NCI-H1105 treated with DMSO at 0.1 percent for 48 hours (cell line): ENCODE measurements around the gene FHIP1B.
"Not testable (repeated sequence)": the region's sequence is repeated elsewhere in the genome, so short reads cannot be mapped to it uniquely, and the experiment has no call there.

Source experiments
- DNase-seq: peaks from one replicate; lab custom pipeline; 2025; lab: John Stamatoyannopoulos, UW

Gene FHIP1B

DNA sequence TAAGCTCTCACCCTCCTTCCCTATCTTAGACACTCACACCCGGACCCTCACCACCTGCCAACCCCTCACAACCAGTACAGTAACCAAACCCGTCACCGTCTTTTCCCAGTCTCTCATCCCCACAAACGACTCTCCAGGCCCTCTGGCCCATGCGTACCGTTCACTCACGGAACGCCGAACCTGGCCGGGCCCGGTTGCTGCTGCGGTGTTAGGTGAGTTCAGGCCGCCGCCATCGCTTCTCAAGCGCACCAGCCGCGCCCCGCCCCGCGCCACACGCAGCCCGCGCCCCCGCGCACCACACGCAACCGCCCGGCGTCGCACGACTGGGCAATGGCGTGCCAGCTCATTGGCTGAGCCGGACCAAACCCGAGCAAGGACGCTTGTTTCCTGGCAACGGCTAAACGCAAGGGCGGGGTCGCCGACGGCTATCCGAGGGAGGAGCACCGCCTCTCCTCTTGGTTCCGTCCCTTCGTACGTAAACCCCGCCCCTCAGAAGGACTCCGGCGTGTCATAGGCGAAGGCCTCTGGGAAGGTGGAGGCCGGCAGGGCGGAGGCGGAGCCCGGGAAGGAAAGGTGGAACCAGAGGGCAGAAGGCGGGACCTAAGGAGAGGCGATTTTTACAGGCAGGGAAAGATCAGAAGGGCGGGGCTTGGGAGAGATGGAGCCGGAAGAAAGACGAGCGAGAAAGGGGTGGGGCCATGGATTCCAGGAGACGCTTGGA is at the start of gene FHIP1B:
FHIP1B (minus strand) TSS at position 250 of the 721 bp plus-strand sequence. CDS start 10,120 bp downstream, outside the sequence.
- DNase-seq: peak; percentile 100

DNA sequence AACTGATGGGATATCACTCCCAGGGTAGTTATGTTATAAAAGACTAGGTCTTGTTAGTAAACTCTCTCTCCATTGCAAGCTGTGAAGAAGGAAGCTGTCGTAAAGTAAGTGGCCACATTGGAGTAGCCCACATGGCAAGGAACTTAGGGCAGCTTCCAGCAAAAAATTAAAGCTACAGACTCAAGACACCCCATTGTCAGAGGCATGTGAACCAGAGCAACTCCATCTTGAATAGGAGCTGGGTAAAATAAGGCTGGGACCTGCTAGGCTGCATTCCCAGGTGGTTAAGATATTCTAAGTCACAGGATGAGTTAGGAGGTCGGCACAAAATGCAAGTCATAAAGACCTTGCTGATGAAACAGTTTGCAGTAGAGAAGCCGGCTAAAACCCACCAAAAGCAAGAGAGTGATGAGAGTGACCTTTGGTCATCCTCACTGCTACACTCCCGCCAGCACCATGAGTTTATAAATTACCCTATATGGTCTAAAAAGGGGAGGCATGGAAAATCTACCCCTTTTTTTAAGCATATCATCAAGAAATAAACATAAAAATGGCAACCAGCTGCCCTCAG is 49.1 kb upstream of the FHIP1B start:
- no peak for DNase-seq

DNA sequence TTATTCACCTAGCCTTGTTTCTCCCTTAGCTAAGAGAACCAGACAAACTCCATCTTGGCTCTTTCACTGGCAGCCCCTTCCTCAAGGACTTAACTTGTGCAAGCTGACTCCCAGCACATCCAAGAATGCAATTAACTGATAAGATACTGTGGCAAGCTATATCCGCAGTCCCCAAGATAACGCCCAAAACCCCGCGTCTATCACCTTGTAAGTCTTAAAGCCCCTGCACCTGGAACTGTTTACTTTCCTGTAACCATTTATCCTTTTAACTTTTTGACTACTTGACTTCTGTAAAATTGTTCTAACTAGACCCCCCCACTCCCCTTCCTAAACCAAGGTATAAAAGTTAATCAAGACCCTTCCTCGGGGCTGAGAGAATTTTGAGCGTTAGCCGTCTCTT is 46.4 kb upstream of the FHIP1B start:
- DNase-seq: not testable (repeated sequence)

DNA sequence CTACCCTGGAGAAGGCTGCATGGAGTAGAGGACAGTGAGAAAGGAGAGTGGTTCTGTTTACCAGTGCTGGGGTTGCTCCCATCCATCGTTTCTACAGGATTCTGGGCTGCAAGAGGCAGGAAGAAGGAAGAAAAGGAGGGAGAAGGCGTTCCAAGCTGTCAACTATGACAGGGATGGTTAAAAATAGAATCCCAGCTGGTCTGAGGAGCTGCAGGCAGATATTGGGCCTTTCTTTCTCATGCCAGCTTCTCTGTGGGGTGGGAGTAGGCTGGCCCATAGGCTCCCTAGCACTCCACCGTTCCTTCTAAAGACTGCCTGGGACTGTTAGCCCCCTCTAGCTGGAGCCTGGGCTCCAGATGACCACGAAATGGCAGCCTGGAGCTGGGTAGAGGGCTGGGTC is 38.8 kb upstream of the FHIP1B start:
- DNase-seq: no peak

DNA sequence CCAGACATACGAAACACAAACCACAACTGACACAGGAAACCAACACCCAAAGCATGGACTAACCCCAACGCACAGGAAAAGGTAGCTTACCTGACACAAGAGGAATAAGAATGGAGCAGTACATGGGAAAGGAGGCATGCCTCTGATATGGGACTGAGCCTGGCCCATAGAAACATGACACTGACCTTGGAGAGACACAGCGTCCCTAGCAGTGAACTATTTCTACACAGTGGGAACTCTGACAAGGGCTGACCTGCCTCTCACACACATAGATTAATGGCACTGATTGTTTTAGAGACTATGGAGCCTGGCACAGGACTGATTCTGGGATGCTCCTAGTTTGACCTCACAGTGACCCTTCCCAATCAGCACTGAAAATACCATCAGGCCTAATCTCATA is 37.2 kb upstream of the FHIP1B start:
- DNase-seq: no peak

DNA sequence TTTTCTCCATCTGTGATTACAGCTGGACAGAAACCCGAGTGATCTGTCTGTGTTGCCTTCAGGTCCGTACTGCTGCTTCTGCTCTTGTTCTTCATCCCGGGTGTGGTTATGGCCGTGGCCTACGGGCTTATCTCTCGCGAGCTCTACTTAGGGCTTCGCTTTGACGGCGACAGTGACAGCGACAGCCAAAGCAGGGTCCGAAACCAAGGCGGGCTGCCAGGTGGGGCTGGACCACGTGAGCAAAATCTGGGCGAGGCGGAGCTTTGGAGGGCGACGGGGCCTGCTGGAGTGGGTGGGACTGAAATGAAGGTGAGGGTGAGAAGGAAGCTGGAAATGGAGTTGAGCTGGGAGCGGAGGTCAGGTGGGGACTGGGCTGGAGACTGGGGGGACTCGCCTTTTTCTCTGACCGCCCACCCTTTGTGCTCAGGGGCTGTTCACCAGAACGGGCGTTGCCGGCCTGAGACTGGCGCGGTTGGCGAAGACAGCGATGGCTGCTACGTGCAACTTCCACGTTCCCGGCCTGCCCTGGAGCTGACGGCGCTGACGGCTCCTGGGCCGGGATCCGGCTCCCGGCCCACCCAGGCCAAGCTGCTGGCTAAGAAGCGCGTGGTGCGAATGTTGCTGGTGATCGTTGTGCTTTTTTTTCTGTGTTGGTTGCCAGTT is 36.3 kb upstream of the FHIP1B start:
- no peak for DNase-seq

DNA sequence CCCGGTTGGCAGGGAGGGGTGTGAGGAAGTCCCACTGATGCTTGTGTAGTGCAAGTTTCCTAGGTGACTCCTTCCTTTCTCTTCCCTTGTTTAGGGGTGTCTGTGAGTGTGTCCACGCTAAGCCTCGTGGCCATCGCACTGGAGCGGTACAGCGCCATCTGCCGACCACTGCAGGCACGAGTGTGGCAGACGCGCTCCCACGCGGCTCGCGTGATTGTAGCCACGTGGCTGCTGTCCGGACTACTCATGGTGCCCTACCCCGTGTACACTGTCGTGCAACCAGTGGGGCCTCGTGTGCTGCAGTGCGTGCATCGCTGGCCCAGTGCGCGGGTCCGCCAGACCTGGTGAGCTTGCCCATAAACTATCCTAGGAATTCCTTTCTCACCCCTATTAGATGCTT is 35.6 kb upstream of the FHIP1B start:
- DNase-seq: no peak

DNA sequence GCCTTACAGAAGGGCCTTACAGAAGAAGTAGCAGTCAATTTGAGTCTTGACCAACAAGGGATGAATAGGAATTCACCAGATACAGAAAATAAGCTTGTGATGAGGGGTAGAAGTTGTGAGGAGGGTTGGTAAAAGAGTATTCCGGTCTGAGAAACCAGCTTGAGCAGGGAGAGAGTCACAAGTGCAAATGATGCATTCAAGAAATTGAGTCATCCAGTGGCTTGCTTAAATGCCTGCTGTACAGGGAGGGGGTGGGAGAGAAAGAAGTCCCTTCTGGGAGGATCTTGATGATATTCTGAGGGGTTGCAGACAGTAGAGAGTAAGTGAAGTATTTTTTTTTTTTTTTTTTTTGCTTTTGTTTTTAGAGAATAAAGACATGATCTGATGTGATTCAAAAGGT is 34.4 kb upstream of the FHIP1B start:
- DNase-seq: no peak

DNA sequence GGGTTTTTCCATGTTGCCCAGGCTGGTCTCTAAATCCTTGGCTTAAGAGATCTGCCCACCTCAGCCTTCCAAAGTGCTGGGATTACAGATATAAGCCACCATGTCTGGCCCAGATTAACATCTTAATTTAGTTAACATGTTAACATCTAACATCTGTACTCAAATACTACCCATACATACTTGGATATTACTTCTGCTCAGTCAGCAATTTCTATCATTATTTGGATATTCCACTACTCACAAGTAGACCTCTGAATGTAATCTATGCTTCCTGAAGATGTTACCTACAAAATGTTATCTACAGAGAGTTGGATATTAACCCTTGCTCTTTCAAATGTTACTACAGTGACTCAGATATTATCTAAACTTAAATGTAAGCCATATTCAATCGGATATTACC is 29.2 kb upstream of the FHIP1B start:
- no peak for DNase-seq

DNA sequence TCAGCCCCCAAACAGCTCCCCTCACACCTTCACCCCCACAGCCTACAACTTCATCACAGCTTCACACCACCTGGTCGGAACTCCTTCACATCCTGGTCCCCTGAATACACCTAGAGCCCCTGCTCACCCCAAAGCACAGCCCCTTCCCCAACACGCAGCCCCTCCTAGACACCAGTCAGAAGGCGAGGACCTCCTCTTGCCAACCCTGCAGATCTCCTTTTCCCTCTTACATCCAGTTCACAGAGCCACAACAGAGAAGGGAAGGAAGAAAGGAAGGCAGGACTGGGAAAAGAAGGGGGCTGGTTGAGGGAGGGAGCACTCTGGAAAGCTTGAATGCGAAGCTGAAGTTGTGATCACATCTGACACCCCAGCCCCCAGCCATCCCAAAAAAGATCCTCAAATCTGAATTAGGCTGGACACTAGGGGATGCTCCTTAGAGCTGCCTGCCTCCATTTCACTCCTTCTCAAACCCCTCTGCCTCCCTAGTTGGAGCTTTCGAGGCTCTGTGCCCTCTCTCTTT is 25.8 kb upstream of the FHIP1B start:
- DNase-seq: no peak

DNA sequence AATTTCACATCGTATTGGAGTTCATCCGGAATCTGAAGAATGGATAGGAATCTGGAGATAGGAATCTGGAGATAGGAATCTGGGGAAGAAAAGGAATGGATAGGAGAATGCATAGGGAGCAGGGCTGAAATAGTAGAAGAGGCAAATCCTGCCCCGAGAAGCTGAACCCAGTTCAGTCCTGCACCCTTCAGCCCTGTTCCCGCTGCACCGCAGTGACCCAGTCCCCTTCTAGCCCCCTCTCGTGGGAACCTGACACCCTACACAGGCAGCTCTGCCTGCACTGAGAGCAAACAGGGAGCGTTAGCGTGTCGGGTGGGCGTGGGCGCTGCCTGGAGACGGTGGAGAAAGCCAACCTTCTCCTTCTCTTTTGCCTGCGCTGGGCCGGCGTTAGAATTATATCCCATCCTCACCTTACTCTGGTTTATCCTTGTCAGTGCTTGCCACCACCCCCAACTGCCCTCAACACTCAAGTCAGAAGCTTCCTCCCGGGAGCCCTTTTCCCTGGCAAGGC is 24.2 kb upstream of the FHIP1B start:
- peak; percentile 24 for DNase-seq

DNA sequence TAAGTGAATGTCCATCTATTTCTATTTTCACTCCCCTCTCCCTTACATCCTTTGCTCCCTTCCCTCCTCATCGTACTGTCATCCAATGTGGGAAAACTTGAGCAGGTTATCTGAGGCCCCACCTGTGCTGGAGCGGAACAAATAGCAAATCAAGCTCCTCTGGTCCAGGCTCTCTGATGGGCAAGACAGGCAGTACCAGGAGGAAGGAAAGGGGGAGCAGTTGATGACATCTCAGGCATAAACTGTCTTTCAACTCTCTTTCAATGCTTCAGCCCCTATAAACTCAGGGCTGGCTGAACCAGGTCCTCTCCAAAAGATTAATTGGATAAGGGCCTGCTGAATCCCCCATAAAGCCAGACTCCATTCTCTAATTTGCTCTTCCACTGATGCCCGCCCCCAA is 23.7 kb upstream of the FHIP1B start:
- no peak for DNase-seq

DNA sequence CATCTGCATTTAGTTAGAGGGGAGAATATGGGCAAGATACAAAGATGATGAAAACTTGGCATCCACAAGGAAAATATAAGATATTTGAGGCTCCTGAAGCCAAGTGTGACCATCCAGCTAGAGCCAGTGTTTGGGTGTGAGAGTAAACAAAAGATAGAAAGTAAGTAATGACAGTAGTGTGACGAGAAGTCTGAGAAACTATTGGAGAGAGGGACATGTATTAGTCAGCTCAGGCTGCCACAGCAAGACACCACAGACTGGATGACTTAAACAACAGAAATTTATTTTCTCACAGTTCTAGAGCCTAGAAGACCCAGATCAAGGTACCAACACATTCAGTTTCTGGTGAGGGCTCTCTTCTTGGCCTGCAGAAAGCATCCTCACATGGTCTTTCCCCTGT is 18.8 kb upstream of the FHIP1B start:
- no peak for DNase-seq

DNA sequence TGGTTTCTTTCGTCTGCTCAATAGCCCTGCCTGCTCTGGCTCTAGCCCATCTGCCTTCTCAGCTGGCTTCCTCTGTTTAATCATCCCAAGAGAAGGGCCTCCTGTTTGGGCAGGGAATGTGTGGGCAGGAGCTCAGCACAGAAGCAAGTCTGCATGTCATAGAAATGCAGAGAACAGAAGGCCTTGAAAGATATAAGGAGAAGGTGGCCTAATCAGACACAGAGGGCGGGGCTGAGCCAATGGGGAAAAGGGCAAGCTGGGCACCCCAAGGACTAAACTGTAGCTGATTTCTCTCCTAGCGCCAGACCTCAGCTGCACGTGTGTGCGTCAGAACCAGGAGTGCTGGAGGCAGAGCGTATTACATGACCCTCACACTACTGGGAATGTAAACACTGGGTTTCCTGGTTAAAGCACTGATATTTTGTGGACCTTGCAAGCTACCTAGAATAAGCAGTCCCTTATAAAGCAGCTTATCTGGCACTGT is 17.6 kb upstream of the FHIP1B start:
- no peak for DNase-seq

DNA sequence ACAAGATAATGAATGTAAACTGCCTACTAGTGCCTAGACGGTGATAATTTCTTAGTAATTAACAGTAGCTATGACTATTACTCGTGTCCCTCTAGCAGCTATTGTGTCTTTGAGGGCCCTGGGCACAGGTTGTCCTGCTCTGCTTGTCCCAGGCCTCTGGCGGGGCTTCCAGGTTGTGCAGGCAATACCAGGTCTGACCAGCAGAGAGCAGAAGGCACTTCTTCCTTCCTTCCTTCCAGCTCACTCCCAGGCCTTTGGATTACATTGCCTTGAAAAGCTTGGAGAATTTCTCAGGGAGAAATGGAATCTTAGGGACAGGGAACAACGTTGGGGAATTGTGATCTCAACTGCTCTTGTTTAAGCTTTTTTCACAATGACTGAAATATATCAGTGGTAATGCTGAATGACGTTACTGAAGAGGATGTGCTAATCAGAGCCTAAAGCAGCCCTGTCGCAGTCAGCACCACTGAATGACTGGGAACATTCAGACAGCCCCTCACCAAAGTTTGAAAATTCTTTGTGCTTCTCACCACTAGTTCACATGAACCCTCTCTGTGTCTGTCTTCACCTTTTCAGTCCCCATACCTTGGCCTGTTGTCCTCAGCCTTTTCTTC is 16.8 kb upstream of the FHIP1B start:
- peak; percentile 54 for DNase-seq

DNA sequence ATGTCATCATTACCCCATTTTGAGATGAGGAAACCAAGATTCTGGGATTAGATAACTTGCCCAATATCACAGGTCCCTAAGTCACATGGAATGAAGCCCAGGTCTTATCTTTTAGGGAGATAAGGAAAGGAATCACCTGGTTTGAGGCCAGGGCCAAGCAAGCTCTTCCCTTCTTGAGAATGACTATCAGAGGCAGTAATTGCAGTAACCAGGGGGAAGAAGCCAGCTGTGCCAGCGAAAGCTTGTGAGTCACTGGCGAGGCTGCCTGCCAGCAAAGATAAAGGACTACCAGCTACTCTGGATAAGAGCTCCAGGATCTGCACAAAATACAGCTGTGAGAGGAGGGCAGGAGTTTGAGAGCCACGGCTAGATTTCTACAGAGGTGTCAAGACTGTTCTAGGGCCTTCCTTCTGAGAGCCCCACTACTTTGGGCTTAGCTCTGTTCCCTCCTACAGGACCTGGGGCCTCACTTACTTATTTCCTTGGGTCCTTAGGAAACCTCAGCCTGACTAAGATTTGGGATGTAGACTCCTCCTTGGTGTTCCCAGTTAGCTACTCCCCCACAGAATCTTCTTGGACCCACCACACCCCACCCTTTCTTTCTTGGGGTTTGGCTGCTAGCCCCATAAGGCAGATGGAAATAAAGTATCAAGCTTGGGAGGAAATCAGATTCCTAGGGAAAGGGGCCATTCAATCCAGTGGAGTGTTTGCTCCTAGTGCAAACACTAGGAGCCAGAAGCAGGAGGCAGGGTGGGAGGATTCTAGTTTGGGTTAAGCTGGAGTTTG is 15.5 kb upstream of the FHIP1B start:
- no peak for DNase-seq

DNA sequence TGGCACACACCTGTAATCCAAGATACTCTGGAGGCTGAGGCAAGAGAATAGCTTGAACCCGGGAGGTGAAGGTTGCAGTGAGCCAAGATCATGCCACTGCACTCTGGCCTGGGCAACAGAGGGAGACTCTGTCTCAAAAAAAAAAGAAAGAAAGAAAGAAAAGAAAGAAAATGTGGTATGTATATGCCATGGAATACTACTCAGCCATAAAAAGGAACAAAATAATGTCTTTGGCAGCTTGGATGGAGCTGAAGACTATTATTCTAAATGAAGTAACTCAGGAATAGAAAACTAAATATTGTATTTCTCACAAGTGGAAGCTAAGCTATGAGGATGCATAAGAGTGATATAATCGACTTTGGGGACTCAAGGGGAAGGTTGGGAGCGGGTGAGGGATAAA is 14.5 kb upstream of the FHIP1B start:
- not testable (repeated sequence) for DNase-seq

DNA sequence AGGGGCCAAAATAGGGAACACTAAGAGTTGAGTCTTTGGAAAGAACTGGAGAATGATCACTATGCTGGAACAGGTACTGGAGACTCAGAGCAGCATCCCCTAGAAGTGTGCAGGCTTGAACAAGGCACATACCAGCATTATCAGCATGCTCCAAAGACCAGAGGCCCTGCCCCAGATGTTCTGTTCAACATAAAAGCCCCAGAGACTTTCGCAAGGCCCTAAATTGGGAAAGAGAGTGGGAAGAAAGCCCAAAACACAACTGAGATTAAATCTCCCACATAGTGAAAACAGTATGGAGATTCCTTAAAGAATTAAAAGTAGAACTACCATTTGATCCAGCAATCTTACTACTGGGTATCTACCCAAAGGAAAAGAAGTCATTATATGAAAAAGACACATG is 13.8 kb upstream of the FHIP1B start:
- no peak for DNase-seq

DNA sequence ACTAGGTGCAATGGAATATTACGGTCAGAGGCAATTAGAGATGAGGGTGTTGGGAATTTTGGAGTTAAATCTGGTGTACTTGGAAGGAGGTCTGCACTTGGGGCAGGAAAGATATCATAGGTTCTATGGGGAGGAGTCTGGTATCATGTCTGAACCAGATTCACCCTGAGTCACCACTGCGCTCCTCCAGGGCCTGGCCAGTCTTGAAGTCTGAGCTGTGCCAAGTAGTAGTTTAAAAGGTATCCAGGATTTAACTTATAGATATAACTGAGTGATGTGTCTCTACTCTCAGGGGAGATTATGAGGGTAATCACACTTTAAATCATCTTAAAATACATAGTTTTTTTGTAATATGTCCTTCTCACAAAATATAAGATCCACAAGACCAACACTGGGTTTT is 11.1 kb upstream of the FHIP1B start:
- DNase-seq: no peak

DNA sequence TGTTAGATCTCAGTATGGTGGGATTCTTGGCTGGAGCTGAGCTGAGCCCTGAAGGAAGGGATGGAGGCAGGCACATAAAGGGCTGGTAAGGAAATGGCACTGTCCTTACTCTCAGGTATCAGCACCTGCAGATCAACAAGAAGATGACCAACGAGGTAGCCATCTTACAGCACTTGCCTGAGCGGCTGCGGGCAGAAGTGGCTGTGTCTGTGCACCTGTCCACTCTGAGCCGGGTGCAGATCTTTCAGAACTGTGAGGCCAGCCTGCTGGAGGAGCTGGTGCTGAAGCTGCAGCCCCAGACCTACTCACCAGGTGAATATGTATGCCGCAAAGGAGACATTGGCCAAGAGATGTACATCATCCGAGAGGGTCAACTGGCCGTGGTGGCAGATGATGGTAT is 6.9 kb upstream of the FHIP1B start:
- DNase-seq: no peak

DNA sequence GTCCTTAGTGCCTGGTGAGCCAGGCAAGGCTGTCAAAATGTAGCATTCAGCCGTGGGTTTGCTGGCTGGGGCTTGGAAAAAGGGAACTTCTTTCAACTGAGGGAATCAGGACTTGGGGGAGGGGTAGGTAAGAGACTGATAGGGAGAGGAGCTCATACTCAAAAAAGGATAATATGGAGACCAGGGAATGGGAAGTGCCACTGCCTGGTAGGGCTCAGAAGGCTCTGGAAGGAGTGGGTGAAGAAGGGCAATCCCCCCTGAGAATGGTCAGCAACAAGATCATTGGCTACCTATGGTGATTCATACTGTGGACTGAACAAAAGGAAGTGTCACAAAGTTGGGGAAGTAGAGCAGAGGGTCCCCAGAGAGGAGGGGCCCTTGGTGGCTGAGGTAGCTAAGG is 6.3 kb upstream of the FHIP1B start:
- no peak for DNase-seq

DNA sequence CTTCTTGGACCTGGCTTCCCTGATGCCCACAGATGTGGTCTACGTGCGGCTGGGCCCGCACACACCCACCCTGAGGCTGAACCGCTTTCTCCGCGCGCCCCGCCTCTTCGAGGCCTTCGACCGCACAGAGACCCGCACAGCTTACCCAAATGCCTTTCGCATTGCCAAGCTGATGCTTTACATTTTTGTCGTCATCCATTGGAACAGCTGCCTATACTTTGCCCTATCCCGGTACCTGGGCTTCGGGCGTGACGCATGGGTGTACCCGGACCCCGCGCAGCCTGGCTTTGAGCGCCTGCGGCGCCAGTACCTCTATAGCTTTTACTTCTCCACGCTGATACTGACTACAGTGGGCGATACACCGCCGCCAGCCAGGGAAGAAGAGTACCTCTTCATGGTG is 5.7 kb upstream of the FHIP1B start:
- no peak for DNase-seq
